ENCODE measurements around the gene TBPL2.

- TF ChIP-seq CTCF (IDR thresholded peaks at IDR 0.05; ENCODE audit: low read depth, low read length, poor library complexity, severe bottlenecking) (no peak), EZH2phosphoT487 (IDR thresholded peaks at IDR 0.05; ENCODE audit: borderline replicate concordance, low read length) (no peak)
Observed at GRCh38 chr14:55426891-55427290, 13.5 kb downstream of the TBPL2 start.
